ENCODE measurements around the gene KRT71.
"Not testable (repeated sequence)": the region's sequence is repeated elsewhere in the genome, so short reads cannot be mapped to it uniquely, and the experiment has no call there.

Gene KRT71

DNA sequence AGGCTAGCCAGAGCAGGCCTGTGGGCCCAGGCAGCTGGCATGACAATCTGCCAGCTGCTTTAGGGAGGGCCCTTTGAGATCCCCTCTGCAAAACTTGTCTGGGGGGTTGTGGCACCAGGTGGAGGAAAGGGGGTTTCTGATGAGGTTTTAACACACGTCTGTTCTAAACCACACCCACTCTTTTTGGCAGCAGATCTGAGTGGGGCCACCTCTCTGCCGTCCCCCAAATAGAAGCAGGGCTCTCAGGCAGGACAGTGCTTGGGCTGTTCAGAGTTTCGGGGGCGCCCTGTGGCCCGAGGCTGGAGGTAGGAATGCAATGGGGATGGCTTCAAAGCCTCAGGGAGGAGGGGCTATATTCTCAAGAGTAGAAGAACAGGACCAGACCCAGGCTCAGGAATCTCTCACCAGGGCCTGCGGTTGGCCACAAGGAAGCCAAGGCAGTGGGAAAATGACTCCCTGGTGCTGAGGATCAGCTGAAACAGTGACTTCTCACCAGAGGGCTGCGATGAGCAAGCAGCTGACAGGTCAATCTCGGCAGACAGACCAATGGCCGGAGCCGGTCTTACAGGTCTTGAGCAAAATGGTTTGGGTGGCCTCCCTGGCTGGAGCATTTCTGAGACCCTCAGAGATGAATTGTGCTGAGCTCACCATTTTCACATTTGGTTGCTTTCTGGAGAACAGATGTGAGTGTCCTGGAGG lies 31.2 kb downstream of the KRT71 start:
- DNase-seq (ENCODE audit: low read depth in 2 of 2) = no peak

DNA sequence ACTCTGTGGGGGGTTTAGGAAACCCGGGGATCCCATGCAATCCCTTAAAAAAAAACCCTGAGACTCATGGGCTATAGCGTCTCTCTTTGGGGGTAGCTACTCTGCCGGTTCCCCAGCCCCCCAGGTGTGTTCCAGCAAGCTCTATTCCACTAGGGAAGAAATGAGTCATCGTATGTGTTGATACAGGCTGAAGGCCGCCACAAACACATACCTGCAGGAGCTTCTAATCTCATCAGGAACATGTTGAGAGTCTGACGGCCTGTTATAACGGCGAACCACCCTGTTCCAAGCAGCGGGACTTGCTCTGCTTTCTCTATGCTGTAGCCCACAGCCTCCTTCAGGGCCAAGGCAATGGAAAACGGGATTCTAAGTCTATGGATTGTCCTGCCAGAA lies 31.8 kb downstream of the KRT71 start:
- DNase-seq (ENCODE audit: low read depth in 2 of 2) = no peak

DNA sequence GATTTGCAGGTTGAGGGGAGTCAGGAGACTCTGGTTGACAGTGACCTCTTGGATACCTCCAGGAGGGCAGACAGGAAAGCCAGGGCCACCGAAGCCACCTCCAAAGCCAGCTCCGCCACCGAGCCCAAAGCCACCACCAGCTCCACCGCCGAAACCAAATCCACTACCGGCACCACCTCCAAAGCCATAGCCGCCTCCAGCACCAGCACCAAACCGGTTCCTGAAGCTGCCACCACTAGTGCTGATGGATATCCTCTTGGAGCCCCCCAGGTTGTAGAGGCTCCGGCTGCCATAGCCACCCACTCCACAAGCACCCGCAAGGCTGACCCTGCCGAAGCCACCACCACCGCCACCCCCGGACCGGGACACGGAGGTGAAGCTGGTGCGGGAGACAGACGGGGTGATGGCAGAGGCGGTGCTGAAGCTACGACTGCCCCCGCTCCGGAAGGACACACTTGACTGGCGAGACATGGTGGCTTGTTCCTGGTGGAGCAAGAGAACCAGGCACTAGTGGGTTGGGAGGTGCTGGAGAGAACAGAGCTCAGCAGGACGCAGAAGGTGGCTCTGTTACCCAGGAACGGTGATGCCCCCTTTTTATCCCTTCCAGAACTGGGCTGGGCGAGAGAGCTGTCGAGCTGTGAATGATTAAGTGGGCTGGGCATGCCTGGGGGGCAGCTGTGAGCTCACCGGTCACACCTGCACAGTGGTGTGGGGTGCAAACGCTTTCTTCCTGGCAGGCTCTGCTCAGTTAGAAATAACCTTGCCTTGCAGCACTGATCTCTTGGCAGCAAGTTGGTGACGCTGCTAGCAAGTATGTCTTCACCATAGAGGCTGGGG lies 32.9 kb downstream of the KRT71 start, which contains the start of gene KRT5:
KRT5 (minus strand) TSS at position 569 of the 837 bp plus-strand sequence; CDS start at position 471, 98 bp downstream.
- DNase-seq (ENCODE audit: low read depth in 2 of 2) = no peak

GRCh38 chr12:52519387-52519703 lies 33.6 kb downstream of the KRT71 start:
- no peak for DNase-seq (ENCODE audit: low read depth in 2 of 2)

DNA sequence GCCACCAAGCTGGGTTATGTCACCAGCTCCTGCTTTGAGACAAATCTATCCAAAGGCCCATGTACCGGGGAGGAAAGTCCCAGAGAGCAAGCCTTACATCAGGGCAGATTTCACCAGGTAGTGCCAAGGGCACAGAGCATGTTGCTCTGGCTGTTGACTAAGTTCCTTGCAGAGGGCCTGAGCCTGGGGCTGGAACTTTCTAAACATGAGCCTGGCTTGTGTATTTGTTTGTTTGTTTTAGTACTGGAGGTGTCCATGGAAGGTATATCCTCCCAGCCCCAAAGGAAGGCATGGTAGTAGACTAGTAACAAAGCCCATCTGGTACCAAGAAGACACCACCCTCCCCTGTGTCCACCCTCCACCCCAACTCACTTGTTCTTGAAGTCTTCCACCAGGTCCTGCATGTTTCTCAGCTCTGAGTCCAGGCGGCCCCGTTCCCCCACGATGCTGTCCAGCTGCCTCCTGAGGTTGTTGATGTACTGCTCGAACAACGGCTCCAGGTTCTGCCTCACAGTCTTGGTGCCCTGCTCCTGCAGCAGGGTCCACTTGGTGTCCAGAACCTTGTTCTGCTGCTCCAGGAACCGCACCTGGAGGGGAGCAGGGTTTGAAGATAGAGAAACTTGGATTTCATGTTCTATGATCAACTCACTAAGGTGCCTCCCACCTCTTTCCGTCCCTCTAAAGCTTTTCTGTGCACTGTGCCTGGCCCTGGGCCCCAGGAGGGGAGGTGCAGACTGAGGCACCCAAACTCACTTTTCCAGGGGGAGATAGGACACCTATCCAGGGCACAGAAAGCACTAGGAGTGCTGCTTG lies 34.2 kb downstream of the KRT71 start:
- no peak for DNase-seq (ENCODE audit: low read depth in 2 of 2)

GRCh38 chr12:52517888-52518287 lies 35.1 kb downstream of the KRT71 start:
- no peak for DNase-seq (ENCODE audit: low read depth in 2 of 2)

- no peak for DNase-seq (ENCODE audit: low read depth in 2 of 2)
Observed at GRCh38 chr12:52517005-52517835, 35.7 kb downstream of the KRT71 start.

- no peak for DNase-seq (ENCODE audit: low read depth in 2 of 2)
Observed at GRCh38 chr12:52515927-52516831, 36.8 kb downstream of the KRT71 start.

GRCh38 chr12:52515319-52515646 lies 37.7 kb downstream of the KRT71 start:
- DNase-seq (ENCODE audit: low read depth in 2 of 2) = no peak

DNA sequence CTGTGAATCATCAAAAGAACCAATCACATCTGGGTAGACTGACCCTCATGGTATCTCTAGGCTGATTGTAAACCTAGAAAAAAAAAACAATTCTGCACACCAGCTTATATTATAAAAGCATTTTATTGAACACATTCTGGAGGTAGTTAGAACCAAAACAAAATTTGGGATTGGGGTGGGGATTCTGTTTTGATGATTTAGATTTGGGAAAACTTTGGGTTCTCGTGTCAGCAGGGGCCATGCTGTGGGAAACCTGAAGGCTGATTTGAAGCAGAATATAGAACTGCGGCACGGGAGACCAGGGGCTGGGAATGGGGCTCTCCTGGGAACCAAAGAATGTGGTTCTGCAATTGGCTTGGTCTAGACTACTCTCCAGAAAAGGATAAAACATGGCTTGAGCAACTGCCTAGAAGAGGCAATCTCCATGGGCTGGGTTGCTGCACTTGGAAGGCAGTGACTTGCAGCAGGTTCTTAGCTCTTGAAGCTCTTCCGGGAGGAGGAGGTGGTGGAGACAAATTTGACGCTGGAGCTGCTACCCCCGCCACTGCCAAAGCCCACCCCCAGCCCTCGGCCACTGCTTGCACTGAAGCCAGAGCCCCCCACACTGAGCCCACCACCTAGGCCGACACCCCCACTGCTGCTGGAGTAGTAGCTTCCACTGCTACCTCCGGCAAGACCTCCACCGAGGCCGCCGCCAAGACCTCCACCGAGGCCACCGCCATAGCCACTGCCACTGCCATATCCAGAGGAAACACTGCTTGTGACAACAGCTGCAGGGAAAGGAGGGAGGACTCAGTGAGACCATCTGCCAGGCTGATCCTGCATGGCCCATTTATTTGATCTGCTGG lies 38.2 kb downstream of the KRT71 start:
- no peak for DNase-seq (ENCODE audit: low read depth in 2 of 2)

DNA sequence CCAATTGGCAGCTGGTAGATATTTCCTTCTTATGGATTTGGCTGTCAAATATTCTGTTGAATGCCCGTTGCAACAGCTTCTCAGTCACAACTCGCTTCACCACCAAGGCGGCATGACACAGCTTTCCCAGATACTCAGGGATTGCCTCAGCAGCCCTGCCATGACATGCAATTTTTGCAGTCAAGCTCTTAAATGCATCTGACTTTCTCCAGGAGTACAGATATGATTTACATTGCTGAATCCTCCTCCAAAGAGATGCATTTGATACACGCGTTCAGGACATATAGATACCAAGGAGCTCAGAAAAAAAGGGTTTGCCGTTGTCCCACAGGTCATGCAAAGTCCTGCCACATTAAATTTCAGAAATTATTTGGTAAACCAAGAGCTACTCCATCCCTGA lies 39.2 kb downstream of the KRT71 start:
- DNase-seq (ENCODE audit: low read depth in 2 of 2) = no peak

GRCh38 chr12:52508211-52508610 lies 44.7 kb downstream of the KRT71 start:
- DNase-seq (ENCODE audit: low read depth in 2 of 2) = no peak

DNA sequence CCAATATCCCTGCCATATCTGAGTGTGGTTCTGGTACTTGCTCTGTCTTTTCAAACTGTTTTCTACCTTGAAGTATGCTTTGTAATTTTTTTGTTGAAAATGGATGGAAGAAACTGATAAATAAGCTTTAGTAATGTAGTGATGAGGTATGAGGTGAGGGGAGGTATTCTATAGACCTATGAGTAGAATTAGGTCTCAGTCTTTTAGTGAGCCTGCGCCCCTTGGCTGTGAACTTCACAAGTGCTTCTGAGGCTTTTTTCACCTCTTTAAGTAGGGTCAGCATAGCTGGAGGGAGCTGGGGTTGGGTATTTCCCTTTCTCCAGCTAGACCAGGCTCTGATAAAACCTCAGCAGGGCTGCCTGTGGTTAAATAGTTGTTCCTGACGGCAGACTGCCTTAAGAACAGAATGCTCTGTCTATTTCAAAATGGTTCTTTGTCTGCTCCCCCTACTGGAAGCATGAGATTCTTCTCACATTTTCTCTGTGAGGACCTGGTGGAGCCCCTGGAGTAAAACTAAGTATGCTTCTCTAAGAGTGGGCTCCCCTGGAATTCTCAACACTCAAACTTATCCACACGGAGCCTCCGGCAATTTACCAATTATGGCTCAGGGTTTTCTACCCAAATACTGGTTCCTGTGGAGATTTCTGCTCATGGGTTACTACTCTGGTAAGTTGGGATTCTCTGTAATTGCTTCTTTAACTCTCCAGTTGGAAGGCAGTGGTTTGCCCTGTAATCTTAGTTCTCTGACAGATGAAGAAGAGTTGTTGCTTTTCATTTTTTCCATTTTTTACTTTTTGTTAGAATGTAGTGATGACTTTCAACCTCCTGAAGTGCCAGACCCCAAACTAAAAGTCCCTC lies 45.9 kb downstream of the KRT71 start:
- DNase-seq (ENCODE audit: low read depth in 2 of 2) = no peak

DNA sequence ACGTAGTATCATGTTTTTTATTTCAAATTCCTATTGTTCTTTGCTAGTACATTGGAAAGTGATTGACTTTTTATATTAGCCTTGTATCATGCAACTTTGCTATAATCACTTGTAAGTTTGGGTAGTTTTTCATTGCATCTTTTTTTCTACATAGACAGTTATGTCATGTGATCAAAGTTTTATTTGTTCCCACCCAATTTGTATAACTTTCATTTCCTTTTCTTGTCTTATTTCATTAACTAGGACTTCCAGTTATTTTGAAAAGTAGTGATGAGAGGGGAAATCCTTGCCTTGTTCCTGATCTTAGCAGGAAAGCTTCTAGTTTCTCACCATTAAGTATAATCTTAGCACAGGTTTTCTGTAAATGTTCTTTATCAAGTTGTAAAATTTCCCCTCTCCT lies 50.1 kb downstream of the KRT71 start:
- no peak for DNase-seq (ENCODE audit: low read depth in 2 of 2)

- DNase-seq (ENCODE audit: low read depth in 2 of 2) = no peak
Observed at GRCh38 chr12:52501490-52501889, 51.5 kb downstream of the KRT71 start.

DNA sequence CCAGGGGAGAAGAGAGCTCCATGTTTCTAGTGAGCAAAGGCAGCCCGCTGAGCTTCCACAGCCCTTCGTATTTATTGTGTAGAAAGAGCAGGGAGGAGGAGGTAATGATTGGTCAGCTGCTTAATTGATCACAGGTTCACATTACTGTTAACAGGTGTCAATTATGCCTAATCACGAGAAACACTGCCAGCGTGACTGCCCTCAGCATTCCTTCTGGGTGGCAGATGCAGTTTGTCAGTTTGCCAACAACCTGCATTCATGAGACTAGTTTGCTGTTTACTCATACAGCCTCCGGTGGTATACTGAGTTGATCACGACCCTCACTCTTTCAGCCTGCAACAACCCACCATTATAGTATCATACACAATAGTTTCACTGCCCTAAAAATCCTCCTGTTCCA lies 52.4 kb downstream of the KRT71 start:
- DNase-seq (ENCODE audit: low read depth in 2 of 2) = not testable (repeated sequence)

- no peak for DNase-seq (ENCODE audit: low read depth in 2 of 2)
Observed at GRCh38 chr12:52499806-52500560, 53.0 kb downstream of the KRT71 start.

DNA sequence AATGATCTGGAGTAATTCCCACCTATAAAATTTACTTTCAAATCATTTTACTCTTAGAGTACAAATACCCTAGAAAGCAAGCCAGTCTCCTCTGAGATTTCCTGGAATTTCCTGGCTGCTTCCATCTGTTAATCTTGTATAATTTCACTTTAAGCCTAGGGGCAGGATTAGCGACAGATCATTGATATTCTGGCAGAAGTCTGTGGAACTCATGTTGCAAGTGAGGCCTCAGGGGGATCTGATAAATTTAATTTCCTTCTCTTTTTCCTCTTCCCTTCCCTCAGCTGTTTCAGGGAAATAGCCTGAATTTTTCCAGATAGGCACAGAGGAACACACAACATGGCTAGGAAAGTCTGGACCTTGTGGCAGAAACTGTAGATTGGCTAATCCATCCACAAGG lies 54.0 kb downstream of the KRT71 start:
- DNase-seq (ENCODE audit: low read depth in 2 of 2) = no peak

Data from activated CD4-positive, alpha-beta T cell treated with anti-CD3 and anti-CD28 coated beads for 24 hours (primary cell).